ENCODE data around the gene SERP2. TPM values are rescaled to one million over a fixed set of nuclear protein-coding genes. Genes with fewer than 3 reads are reported as not detected.

Gene SERP2
- total RNA-seq (2022; extraction: Qiagen RNA extraction) = not detected in 5 replicates

DNA sequence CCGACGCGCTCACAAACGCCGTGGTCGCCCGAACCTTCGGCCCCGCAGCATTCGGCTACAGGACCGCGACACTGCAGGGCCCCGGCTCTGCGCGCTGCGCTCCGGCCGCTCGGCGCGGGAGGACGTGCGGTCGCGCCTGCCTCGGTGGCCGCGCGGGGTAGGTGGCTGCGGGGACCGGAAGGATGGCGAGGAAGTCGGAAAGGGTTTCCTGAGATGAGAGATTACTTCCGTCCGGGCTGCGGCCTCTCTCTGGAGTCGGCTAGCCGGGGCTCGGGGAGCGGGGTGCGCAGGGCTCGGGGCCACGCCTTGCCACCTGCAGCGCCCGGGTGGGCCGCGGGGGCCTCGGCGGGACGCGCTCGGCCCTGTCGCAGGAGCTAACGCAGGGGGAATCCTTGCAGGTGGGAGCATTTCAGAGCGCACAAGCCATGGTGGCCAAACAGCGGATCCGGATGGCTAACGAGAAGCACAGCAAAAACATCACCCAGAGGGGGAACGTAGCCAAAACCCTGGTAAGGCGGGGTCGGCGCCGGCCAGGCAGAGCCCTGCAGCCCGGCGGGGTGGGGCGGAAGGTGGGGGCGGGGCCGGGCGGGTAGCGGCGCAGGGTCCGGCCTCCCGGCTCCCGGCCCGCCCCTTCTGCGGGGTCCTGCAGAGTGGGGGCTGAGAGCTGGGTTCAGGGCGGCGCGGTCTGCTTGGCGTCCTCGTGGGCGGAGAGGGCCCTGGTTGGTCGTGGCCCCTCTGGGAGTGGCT is at the start of gene SERP2:
TSS of gene SERP2 (plus strand) at position 224 of the 747 bp plus-strand sequence. CDS start at position 426, 202 bp downstream.

Other genes with a start within 250 kb of the SERP2 start
- 54.9 to 67.0 TPM (median 64.6 TPM) in 5 replicates for gene TSC22D1, start 202.5 kb downstream of the SERP2 start, total RNA-seq (2022; extraction: Qiagen RNA extraction)